22Rv1 (cell line): ENCODE results near the gene ARMC8.

Source experiments
- CTCF ChIP-seq: fragments of 450-650 bp; IDR thresholded peaks from 2 replicates; pipeline ENCODE4 v1.5.1; 2017; ENCODE audit warnings: mild to moderate bottlenecking
- ZFX ChIP-seq: fragments of 450-650 bp; IDR thresholded peaks from 2 replicates; pipeline ENCODE4 v1.6.1; 2017; ENCODE audit warnings: antibody characterized with exemption, borderline replicate concordance

- TF ChIP-seq CTCF, result no peak
- TF ChIP-seq ZFX, result no peak
Observed at GRCh38 chr3:138328341-138328740, 141.2 kb downstream of the ARMC8 start.
